Jurkat, Clone E6-1 (cell line): Measurements from ENCODE around the gene NTM.

ENCODE experiments used
- DNase-seq: peaks from one replicate; pipeline ENCODE4 v3.0.0-alpha.2; 2011; ENCODE audit warnings: low read depth, low spot score
- H3K4me3 ChIP-seq: 2 replicates; pipeline ENCODE4 v1.5.1; 2011; ENCODE audit warnings: mild to moderate bottlenecking, low read length, control low read depth, moderate library complexity

NTM gene

DNA sequence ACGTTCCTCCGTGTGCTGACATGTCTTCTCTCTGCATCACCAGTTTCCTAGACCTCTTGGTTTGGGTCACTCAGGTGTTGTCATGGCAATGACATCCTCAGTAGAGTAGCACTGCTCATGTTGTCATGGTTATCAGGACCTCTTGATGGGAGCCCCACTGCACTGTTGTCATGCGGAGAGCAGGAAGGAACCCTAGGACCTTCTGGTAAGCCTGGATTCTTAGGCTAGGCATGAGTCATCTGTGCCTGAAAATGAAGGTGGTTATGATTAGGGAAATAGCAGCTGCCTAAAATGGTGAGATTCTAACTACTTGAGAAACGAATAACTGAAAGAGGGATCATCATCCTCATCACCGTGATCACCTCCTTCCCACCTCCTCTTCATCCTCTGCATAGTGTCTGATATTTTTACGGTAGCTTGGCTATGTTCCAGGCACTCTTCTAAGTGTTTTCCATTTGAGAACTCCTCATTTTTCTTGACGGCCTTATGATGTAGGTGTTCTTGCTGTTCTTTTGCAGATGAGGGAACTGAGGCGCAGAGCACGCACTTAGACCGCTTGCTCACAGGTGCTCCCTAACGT lies 858.4 kb downstream of the NTM start:
- DNase-seq, result no peak
- no peak overlapping the region for H3K4me3 ChIP-seq

DNA sequence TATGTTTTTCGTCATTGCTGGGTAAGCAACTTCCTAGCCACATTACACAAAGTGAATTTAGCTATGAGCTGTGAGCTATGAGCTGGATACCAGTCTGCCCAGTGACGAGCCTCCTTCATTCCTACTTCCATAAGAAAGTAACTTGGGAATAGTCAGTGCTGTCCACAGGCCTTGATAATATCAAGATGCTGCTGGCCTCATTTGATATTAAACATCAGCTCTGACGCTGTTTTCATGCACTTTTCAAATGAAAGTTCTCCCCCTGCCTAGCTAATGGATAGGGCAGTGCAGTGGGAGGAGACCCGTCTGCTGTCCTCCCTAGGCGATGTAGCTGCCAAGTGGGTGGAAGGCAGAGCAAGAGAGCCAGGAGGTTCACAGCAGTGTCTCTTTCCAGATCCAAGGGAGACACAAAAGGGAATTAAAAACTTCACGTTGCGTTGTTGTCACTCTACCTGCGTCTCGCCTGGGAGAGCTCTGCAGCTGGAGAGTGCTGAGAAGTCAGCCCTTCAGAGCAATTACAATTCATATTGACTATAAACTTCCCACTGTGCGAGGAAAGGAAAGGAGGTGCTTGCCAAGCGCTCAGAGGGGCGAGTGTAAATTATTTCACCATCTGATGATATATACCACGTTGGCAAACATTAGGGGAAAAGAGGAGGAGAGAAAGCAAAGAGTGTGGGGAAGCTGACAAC lies 861.4 kb downstream of the NTM start:
- H3K4me3 ChIP-seq, result no peak overlapping the region
- no peak for DNase-seq

DNA sequence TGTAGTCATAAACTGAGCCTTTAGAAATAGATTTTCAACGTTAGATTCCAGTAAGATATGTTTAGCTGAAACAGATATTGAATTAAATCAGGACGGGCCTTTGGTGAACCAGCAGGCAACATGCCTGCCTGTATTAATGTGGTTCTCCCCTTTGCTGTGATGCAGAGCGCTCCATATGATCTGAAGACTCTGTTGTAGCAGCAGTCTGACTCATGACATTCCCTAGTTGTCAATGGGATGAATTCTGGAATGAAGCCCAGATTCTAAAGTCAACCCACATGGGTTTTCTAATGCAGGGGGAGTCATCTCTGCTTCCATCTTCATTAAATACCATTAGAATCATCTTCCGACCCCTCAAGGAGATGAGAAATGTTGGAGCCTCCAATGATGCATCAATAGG lies 864.5 kb downstream of the NTM start:
- H3K4me3 ChIP-seq, result no peak overlapping the region
- DNase-seq, result no peak

DNA sequence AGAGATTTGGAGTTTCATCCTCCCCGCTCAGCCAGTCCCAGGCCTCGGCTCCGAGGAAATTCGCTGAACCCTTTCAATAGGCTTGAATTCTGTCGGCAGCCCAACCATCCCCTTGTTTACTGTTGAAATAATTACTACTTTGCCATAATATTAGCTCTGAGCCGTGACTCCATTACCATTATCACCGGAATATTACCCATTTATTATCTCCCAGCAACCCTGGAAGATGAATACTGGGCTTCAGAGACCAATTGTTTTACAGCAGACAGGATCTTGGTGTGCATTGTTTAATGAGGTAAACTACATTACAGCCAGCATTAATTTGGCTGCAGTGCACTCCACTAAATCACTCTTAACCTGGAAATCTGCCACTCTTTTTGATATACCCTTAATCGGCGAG lies 867.4 kb downstream of the NTM start:
- DNase-seq, result no peak

DNA sequence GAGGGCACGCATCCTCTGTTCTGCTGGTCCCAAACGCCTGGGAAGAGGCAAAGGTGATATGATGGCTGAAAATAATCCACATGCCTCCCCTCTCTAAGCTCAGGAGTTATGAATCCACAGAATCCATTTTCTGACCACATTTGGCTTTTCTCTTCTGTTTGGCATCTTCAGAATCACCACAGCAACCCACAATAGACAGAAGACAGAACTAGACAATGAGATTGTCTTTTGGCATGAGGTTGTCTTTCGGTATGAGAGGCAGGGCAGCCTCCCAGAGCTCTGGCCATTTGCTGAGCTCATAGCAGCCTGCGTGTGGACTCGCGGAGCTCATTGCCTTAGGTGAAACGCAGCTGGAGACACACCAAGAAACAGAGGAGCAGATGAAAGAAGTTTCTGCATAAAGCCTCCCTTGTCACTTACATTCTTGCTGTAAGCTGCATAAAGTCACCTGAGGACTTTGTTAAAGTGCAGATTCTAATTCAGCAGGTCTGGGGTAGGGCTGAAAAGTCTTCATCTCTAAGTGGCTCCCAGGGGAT lies 868.0 kb downstream of the NTM start:
- DNase-seq, result no peak
- no peak overlapping the region for H3K4me3 ChIP-seq

More for the DNA sequence above, 867.4 kb downstream of the NTM start:
- no peak overlapping the region for H3K4me3 ChIP-seq

DNA sequence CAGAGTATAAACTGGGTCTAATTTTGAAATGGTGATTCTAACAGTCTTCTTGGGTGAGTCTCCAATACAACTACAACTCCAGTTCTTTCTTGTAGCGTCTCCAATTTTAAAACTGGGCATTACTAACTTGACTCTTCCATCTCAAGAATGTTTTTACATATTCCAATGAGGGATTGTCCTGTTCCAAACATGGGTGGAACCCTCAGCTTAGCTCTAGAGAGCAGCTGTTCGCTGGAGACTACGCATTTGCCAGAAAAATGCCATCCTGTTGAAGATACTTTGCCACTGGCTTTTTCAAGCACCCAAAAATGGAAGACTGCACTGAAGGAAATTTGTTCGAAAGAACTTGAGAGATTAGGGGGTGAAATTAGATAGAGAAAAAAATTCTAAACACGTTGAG lies 870.0 kb downstream of the NTM start:
- no peak for DNase-seq

DNA sequence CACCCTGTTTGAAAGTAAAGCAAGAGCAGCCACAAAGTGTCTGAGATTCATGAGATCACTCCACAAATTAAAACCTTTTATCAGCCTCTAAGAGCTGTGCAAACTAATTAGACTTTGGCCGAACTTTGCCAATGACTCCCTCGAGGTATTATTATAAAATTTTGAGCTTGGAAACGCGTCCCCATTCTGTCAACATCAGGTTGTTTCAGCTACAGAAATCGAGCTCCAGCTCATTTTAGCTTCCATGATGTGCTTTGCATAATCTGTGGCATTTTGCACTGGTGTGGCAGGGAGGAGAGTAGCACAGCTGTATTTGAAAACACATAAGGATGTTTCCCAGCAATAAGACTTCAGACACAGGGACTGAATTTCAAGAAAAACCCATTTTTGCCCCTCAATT lies 872.2 kb downstream of the NTM start:
- H3K4me3 ChIP-seq, result no peak overlapping the region
- no peak for DNase-seq

More for the DNA sequence above, 870.0 kb downstream of the NTM start:
- H3K4me3 ChIP-seq, result no peak overlapping the region

DNA sequence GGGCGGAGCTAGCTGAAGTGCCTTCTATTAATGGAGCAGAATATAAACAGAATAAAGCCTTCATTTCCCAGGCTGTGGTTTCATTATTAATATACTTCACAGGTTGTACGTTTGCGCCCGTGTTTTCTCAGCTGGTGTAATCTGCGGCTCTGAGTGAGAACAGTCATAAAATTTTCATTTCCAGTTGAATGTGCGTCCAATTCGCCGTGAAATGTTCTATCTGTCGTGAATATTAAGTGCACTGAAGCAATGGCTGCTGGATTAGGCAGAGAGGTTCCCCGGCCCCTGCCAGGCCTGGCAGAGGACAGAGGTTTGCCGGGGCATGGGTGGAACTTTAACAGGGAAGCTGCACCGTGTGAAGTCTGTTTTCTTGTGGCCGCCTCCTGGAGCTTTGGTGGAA lies 874.4 kb downstream of the NTM start:
- DNase-seq, result no peak

DNA sequence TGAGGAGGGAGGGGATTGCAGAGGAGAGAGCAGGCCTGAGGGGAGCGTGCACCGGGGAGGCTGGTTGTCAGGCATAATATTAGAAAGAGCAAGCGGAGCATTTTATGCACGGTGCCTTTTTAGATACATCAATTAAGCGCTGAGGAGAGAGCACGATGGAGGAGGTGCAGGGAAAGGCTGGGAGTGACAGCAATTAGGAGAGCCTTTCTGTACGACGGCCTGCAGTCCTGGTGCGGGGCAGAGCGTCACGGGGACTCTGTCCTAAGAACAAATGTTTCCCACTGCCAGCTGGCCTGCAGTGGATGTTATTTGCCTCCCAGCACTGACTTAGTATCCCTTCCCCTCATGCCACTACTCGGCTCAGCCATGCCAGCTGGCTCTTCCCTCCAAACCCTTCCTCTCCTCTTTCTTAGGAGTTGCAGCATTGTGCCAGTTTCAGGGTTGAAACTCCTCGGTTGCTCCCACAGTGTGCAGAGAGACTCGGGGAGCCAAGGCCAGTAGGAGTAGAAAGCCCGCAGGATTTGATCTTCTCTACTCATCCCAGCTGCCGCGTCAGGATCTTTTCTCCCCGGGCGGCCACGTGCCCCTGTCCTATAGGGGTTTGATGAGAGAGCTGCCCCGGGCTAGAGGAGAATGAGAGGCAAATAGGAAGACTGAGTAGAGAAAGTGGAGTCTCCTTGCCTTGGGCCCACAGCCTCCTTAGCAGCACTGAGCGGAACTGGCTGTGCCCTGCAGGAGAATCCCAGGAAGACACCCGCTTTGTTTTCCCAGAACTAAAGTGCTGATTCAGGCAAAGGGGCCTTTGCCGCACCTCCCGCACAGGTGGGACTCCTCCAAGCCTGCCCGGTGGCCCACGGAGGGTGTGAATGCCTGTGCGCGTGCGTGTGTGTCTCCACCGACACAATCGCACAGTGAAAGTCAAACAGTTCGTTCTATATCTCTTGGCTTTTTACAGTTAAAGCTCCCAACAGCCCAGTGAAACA lies 875.3 kb downstream of the NTM start:
- no peak for DNase-seq
- no peak overlapping the region for H3K4me3 ChIP-seq

More for the DNA sequence above, 874.4 kb downstream of the NTM start:
- H3K4me3 ChIP-seq, result no peak overlapping the region

DNA sequence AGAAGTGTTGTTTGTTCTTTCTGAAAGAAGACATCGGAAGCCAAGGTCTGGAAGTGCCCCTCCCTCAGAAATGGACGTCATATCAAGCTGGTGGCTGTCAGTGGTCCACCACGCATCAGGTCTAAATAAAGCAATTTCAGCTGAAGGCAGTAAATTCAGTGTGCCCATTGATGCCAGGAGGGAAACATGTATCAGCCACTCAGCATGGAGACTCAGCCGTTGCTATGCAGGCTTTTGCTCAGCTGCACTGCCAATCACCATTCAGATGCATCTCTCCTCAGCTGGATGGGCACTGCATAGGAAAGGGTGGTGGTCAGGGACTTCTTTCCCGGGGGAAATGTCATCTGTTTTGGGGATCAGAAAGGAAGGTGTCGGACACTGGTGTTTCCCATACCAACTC lies 878.2 kb downstream of the NTM start:
- DNase-seq, result no peak
- no peak overlapping the region for H3K4me3 ChIP-seq

DNA sequence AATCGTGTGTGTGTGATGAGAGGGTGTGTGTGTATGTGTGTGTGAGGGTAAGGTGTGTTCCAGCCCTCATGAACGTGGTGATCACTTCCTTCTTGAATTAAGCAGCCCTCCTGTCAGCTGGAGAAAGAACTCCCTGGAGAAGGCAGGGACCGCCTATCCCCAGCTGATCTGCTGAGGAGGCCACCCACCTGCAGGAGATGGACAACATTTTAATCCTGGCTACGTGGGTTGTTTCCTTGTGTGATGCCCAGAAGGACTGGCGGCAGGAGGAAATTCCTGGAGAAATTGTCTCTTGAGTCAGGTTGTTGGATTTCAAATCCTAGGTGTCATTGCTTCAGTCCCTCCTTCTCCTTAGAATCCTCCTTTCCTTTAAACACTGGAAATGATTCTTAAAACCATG lies 878.8 kb downstream of the NTM start:
- DNase-seq, result no peak
- no peak overlapping the region for H3K4me3 ChIP-seq

DNA sequence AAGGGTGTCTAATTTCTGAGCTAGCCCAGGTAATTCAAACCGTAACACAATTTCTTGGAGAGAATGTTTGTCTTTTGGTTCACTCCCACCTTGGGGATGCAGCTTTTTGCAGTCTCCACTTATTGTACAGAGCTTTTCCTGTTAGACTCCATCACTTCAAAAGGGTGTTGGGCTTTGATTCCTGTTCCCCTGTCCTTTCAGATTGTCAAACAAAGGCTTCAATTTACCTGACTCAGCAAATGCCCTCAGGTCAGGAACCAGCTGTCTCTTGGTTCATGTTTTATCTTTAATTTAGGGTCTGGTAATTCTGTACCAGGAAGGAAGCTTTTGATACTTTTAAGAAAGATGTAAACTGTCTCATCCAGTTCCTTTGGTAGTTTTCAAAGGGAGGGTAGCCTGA lies 880.6 kb downstream of the NTM start:
- no peak for DNase-seq
- no peak overlapping the region for H3K4me3 ChIP-seq

DNA sequence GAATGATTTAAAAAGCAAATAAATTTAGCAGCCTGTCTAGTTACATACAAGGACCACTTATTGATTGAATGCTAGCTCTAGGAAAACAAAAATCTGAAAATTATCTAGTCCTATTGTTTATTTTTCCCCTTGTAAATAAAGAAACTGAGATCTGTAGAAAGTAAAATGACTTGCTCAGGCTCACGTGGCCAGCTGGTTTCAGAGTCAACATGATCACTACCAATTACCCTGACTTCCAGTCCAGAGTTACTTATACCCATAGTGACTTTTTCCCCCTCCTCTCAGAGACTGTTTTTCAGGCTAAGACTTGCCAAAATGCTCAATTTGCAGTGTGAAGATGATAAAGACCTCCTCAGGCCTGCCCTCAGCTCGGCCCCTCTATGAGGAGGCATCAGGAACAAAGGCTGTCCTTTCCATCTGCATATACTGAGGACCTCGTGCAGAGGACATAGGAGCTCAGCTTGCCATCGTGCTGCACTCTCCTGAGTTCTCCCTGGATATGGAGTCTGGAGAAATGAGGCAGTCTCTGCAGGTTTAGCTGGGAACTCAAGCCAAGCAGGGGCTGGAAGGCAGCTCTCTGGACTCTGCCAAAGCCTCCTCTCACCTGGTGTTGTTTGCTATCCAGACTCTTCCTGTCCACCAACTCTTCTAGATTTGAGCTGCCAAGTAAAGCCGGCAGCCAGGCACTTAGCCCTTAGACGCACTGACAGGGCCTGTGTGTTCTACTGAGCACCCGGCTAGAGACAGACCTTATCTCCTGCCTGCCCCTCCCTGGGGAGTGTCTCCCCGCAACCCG lies 883.3 kb downstream of the NTM start:
- H3K4me3 ChIP-seq, result no peak overlapping the region
- DNase-seq, result no peak

DNA sequence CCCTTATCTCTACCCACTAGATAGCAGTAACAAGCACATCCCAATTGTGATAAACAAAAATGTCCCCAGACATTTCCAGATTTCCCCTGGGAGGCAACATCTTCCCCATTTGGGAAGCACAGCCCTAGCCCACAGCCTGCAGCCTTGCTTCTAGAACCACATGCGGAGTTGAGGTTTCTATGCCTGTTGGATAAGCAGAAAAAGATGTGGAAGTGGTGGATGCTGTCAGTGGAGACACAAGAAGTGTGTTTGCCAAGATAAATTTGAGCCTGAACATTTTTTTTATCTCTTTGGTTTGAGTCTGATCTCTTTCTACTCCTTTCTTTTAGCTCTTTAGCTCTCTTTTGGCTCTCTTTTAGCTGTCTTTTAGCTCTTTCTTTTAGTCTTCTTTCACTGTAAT lies 884.5 kb downstream of the NTM start:
- DNase-seq, result no peak
- H3K4me3 ChIP-seq, result no peak overlapping the region

DNA sequence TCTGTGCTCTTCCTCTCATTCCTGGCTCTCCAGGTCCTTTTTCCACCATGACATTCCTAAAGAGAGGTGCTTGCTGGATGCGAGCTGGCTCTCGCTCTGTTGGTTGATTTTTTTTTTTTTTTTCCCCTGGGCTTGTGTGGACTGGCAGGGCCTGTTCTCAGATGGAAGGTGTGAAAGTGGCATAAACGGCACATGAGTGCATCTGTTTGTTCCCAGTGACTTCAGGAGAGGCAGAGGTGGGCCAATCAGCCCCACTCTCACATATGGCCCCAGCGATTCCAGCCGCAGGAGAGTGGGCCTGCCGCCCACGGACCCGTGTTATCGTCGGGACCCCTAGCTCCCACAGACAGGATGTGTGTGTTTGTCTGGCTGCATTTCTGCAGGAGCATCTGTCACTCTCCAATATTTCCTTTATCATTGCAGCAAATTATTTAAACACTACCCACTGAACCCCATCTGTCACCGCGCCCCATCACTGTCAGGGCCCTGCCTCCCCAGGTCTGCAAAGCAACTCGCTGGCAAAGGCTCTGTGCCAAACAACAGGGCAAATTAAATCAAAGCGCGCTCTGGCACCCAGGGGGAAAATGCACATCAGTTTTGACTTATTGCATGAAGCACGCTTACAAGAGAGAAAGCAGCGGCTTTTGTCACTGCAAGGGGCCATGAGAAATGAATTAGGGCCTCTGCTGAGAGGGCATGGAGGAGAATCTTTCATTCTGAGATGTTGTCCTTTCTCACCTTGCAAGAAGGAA lies 886.3 kb downstream of the NTM start:
- H3K4me3 ChIP-seq, result no peak overlapping the region
- DNase-seq, result no peak

DNA sequence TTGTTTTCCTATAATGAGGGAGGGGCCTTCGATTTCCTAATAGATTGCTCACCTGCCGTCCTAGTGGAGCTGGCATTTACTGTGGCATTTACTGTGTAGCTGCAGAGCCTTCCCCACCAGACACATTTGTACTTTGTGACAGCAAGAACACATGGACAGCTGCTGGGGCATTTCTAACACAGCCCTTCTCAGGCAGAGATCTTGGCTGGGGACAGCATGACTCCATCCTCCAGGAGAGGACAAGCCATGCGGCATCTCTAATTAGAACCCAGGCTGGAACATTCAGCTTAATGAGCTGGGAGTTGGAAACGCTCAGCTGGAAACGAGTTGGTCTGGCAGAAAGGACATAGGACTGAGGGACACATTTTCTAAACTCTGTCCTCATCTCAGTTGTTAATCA lies 887.5 kb downstream of the NTM start:
- no peak for DNase-seq
- no peak overlapping the region for H3K4me3 ChIP-seq

DNA sequence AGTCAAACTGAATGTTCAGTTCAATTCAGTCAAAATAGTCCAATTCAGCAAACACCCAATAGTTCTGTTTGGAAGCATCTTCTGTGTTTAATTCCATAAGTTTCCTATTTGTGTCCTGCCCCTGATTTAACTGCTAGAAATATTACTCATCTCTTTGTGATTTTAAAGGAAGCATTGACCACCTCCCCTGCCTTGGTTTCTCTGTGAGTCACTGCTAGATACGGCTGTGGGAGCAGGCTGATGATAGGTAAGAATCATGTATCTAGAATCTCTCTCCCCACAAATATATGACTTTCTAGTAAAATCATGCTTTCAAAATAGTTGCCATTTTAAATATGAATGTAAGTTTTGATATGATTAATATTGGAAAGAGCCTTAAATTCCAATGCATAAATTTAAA lies 888.5 kb downstream of the NTM start:
- no peak for DNase-seq
- H3K4me3 ChIP-seq, result no peak overlapping the region

DNA sequence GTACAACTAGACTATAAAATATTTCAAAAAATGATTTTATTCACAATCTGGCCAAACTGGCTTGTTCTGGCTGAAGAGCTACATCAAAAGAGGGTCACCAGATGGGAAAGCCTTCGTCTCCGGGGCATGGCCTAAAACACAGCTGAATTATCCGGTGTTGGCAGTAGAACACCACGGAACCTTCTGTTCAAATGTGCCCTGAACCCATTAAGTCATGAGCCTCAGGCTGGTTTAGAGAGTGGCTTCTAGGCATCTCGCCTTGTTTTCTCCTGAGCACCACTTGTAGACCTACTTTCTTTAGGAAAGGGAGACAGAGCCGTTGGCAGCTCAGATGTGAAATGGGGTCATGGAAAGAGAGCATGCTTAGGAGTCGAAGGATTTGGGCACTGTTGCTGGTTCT lies 890.2 kb downstream of the NTM start:
- no peak overlapping the region for H3K4me3 ChIP-seq
- DNase-seq, result no peak
